Measurements from ENCODE around the gene TRIM2.

The TRIM2 gene

GRCh38 chr4:153252122-153252521, 47.9 kb downstream of the TRIM2 start:
- no peak for TF ChIP-seq CTCF (IDR thresholded peaks at IDR 0.05; ENCODE audit: low read depth, low read length, missing control alignments)
- H3K4me3 ChIP-seq (replicated peaks; ENCODE audit: low read depth, low read length): no peak overlapping the region
- DNase-seq (ENCODE audit: extremely low read depth, low read depth): no peak

GRCh38 chr4:153255233-153255632, 51.0 kb downstream of the TRIM2 start:
- H3K4me3 ChIP-seq (replicated peaks; ENCODE audit: low read depth, low read length): no peak overlapping the region
- no peak for DNase-seq (ENCODE audit: extremely low read depth, low read depth)
- no peak for TF ChIP-seq CTCF (IDR thresholded peaks at IDR 0.05; ENCODE audit: low read depth, low read length, missing control alignments)

- H3K4me3 ChIP-seq (replicated peaks; ENCODE audit: low read depth, low read length): no peak overlapping the region
- TF ChIP-seq CTCF (IDR thresholded peaks at IDR 0.05; ENCODE audit: low read depth, low read length, missing control alignments): no peak
- no peak for DNase-seq (ENCODE audit: extremely low read depth, low read depth)
These were observed 52.9 kb downstream of the TRIM2 start for GRCh38 chr4:153257151-153257620.

- no peak for DNase-seq (ENCODE audit: extremely low read depth, low read depth)
- no peak overlapping the region for H3K4me3 ChIP-seq (replicated peaks; ENCODE audit: low read depth, low read length)
- TF ChIP-seq CTCF (IDR thresholded peaks at IDR 0.05; ENCODE audit: low read depth, low read length, missing control alignments): no peak
These were observed 53.7 kb downstream of the TRIM2 start for GRCh38 chr4:153257991-153258390.

- H3K4me3 ChIP-seq (replicated peaks; ENCODE audit: low read depth, low read length): no peak overlapping the region
- DNase-seq (ENCODE audit: extremely low read depth, low read depth): no peak
- TF ChIP-seq CTCF (IDR thresholded peaks at IDR 0.05; ENCODE audit: low read depth, low read length, missing control alignments): no peak
These were observed 54.5 kb downstream of the TRIM2 start for GRCh38 chr4:153258750-153259149.

- no peak for TF ChIP-seq CTCF (IDR thresholded peaks at IDR 0.05; ENCODE audit: low read depth, low read length, missing control alignments)
- DNase-seq (ENCODE audit: extremely low read depth, low read depth): no peak
- no peak overlapping the region for H3K4me3 ChIP-seq (replicated peaks; ENCODE audit: low read depth, low read length)
These were observed 55.4 kb downstream of the TRIM2 start for GRCh38 chr4:153259661-153260060.

- H3K4me3 ChIP-seq (replicated peaks; ENCODE audit: low read depth, low read length): no peak overlapping the region
- DNase-seq (ENCODE audit: extremely low read depth, low read depth): no peak
- TF ChIP-seq CTCF (IDR thresholded peaks at IDR 0.05; ENCODE audit: low read depth, low read length, missing control alignments): no peak
These were observed 55.9 kb downstream of the TRIM2 start for GRCh38 chr4:153260132-153260531.

All from HFF-Myc (cell line).